Liver (tissue), 9 donors: ENCODE data around the gene DCAF16. TPM values are rescaled to one million over a fixed set of nuclear protein-coding genes. Genes with fewer than 3 reads are reported as not detected.

ENCODE experiments used
- DNase-seq: peaks from one replicate; pipeline ENCODE4 v3.0.0-alpha.2; 2017; ENCODE audit warnings: low spot score
- H3K27ac ChIP-seq, 2 donors: one replicate each; pipeline ENCODE4 v1.7.0; 2013; ENCODE audit warnings: inconsistent platforms in 2 of 2, low read length in 2 of 2, control low read depth in 1 of 2, low read depth in 1 of 2, mild to moderate bottlenecking in 1 of 2
- H3K27me3 ChIP-seq, 4 donors: one replicate each; pipeline versions ENCODE4 v1.6.1 to v1.7.0; 2013; ENCODE audit warnings: low read length in 3 of 4, inconsistent platforms in 1 of 4, mild to moderate bottlenecking in 1 of 4, moderate library complexity in 1 of 4; ENCODE audit not compliant: control insufficient read depth in 4 of 4, insufficient read depth in 4 of 4
- H3K36me3 ChIP-seq, 4 donors: one replicate each; pipeline versions ENCODE4 v1.6.1 to v1.7.0; 2013; ENCODE audit warnings: low read length in 3 of 4, mild to moderate bottlenecking in 3 of 4, low read depth in 1 of 4, moderate library complexity in 1 of 4; ENCODE audit not compliant: control insufficient read depth in 4 of 4, insufficient read depth in 3 of 4
- H3K4me1 ChIP-seq, 4 donors: one replicate each; pipeline versions ENCODE4 v1.6.1 to v1.7.0; 2013; ENCODE audit warnings: low read length in 3 of 4, mild to moderate bottlenecking in 3 of 4, moderate library complexity in 1 of 4; ENCODE audit not compliant: control insufficient read depth in 4 of 4, insufficient read depth in 4 of 4
- H3K4me3 ChIP-seq, 3 donors: one replicate each; pipeline versions ENCODE4 v1.6.1 to v1.7.0; 2013; ENCODE audit warnings: low read length in 3 of 3, control low read depth in 1 of 3, low read depth in 1 of 3, mild to moderate bottlenecking in 1 of 3
- H3K9ac ChIP-seq, 2 donors: one replicate each; pipeline ENCODE4 v1.7.0; 2013; ENCODE audit warnings: low read length in 2 of 2, mild to moderate bottlenecking in 2 of 2, moderate library complexity in 2 of 2, control low read depth in 1 of 2, low read depth in 1 of 2
- H3K9me3 ChIP-seq, 4 donors: one replicate each; pipeline versions ENCODE4 v1.6.1 to v1.7.0; 2013; ENCODE audit warnings: low read length in 3 of 4; ENCODE audit not compliant: control insufficient read depth in 4 of 4
- FOXA1 ChIP-seq: IDR thresholded peaks from 2 replicates; pipeline ENCODE4 v1.6.1; 2016; ENCODE audit warnings: antibody characterized with exemption
- GABPA ChIP-seq, 2 donors: IDR thresholded peaks in 1 of 2; conservative IDR thresholded peaks in 1 of 2; 2 replicates each; pipeline ENCODE4 v1.6.1; 2016; ENCODE audit warnings: antibody characterized with exemption in 2 of 2, mild to moderate bottlenecking in 1 of 2, moderate library complexity in 1 of 2
- HNF4A ChIP-seq, 2 donors: conservative IDR thresholded peaks; 2 replicates each; pipeline ENCODE4 v1.6.1; 2016; ENCODE audit warnings: antibody characterized with exemption in 2 of 2, mild to moderate bottlenecking in 2 of 2
- HNF4G ChIP-seq: IDR thresholded peaks from 2 replicates; pipeline ENCODE4 v1.6.1; 2016; ENCODE audit warnings: antibody characterized with exemption
- JUND ChIP-seq, 2 donors: IDR thresholded peaks; 2 replicates each; pipeline ENCODE4 v1.6.1; 2016; ENCODE audit warnings: antibody characterized with exemption in 2 of 2
- NR2F2 ChIP-seq: IDR thresholded peaks from 2 replicates; pipeline ENCODE4 v1.6.1; 2016; ENCODE audit warnings: antibody characterized with exemption
- RAD21 ChIP-seq, 2 donors: IDR thresholded peaks; 2 replicates each; pipeline ENCODE4 v1.6.1; 2016; ENCODE audit warnings: antibody characterized with exemption in 2 of 2, mild to moderate bottlenecking in 2 of 2
- RXRA ChIP-seq, 2 donors: IDR thresholded peaks; 2 replicates each; pipeline ENCODE4 v1.6.1; 2017 to 2018; ENCODE audit warnings: antibody characterized with exemption in 2 of 2, mild to moderate bottlenecking in 1 of 2
- SP1 ChIP-seq: IDR thresholded peaks from 2 replicates; pipeline ENCODE4 v1.6.1; 2018; ENCODE audit warnings: antibody characterized with exemption, mild to moderate bottlenecking
- TAF1 ChIP-seq: conservative IDR thresholded peaks from 2 replicates; pipeline ENCODE4 v1.6.1; 2016; ENCODE audit warnings: antibody characterized with exemption, mild to moderate bottlenecking
- ZBTB33 ChIP-seq: IDR thresholded peaks from 2 replicates; pipeline ENCODE4 v1.6.1; 2016; ENCODE audit warnings: antibody characterized with exemption
- WGBS: extraction: QIAGEN DNeasy Blood & Tissue Kit; methylation state at CpG from one replicate; pipeline ENCODE4 v1.1.7; 2013; 5-methylcytosine and 5-hydroxymethylcytosine counted together
- polyA plus RNA-seq, 2 donors: library from polyadenylated mRNA; stranded (reverse) in 1 of 2; unstranded in 1 of 2; fragments of 200-250 nt in 1 of 2; fragments of >200 nt in 1 of 2; fragmentation: Nextera tagmentation in 1 of 2; extraction: Ambion mirVana in 1 of 2; gene quantifications; one replicate each; pipeline versions ENCODE4 v1.2.1 to v1.2.3, GENCODE V29; 2013 to 2015
- total RNA-seq, 2 donors: library from RNA; depleted of rRNA; stranded (reverse); fragments of >200 nt; gene quantifications; one replicate each; pipeline ENCODE4 v1.2.3, GENCODE V29; 2014
- TF ChIP-seq, protein P1 (sequence below): fragments of 150-350 bp; IDR thresholded peaks from 2 replicates; pipeline ENCODE4 v1.5.1; 2017; ENCODE audit warnings: improper control_type of control experiment, low read depth, low read length; ENCODE audit not compliant: missing input control
- TF ChIP-seq, protein P2 (sequence below): IDR thresholded peaks from 2 replicates; pipeline ENCODE4 v1.6.1; 2016; ENCODE audit warnings: antibody characterized with exemption, mild to moderate bottlenecking
- TF ChIP-seq, protein P3 (sequence below): IDR thresholded peaks from 2 replicates; pipeline ENCODE4 v1.6.1; 2016; ENCODE audit warnings: antibody characterized with exemption
- TF ChIP-seq, protein P4 (sequence below): IDR thresholded peaks from 2 replicates; pipeline ENCODE4 v1.6.1; 2016; ENCODE audit warnings: antibody characterized with exemption
- donor health status: healthy.
- donor health status: healthy.
- donor health status: healthy.
- donor health status: healthy.
- donor health status: healthy.

DCAF16 gene
- total and polyA plus RNA-seq, 4 donors: 1.6 to 13.4 (median 5.0) TPM

DNA sequence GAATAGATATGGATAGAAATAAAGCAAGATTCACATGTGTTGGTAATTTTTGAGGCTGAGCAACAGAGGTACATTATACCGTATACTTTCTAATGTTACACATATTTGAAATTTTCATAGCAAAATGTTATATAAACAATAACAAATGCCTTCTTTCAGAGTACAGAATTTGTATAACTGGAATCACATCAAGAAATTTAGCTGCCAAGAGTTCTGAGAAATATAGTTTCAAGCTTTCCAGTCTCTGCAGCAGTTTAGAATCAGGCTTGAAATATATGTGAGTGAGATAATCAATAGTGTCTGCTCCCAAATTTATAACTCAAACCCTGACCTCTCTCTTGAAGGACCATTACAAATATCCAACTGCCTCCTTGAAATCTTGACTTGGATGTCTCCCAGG is 52.9 kb downstream of the DCAF16 start:
- no peaks in the 10 kb centered on the region for H3K27me3 ChIP-seq
- H3K27ac ChIP-seq: no peak overlapping the region
- H3K4me1 ChIP-seq: no peaks in the 10 kb centered on the region
- DNase-seq: no peak
- H3K9ac ChIP-seq: no peak overlapping the region
- H3K4me3 ChIP-seq: no peak overlapping the region
- no peaks in the 10 kb centered on the region for H3K36me3 ChIP-seq
- TF ChIP-seq RXRA (IDR thresholded peaks at IDR 0.05) (no peak), RAD21 (IDR thresholded peaks at IDR 0.05) (no peak), NR2F2 (no peak), ZBTB33 (no peak), SP1 (no peak), JUND (IDR thresholded peaks at IDR 0.05) (no peak), HNF4A (conservative IDR thresholded peaks at IDR 0.05) (no peak)
- TF ChIP-seq, protein P1, sequence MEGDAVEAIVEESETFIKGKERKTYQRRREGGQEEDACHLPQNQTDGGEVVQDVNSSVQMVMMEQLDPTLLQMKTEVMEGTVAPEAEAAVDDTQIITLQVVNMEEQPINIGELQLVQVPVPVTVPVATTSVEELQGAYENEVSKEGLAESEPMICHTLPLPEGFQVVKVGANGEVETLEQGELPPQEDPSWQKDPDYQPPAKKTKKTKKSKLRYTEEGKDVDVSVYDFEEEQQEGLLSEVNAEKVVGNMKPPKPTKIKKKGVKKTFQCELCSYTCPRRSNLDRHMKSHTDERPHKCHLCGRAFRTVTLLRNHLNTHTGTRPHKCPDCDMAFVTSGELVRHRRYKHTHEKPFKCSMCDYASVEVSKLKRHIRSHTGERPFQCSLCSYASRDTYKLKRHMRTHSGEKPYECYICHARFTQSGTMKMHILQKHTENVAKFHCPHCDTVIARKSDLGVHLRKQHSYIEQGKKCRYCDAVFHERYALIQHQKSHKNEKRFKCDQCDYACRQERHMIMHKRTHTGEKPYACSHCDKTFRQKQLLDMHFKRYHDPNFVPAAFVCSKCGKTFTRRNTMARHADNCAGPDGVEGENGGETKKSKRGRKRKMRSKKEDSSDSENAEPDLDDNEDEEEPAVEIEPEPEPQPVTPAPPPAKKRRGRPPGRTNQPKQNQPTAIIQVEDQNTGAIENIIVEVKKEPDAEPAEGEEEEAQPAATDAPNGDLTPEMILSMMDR: no peak
- TF ChIP-seq, protein P2, sequence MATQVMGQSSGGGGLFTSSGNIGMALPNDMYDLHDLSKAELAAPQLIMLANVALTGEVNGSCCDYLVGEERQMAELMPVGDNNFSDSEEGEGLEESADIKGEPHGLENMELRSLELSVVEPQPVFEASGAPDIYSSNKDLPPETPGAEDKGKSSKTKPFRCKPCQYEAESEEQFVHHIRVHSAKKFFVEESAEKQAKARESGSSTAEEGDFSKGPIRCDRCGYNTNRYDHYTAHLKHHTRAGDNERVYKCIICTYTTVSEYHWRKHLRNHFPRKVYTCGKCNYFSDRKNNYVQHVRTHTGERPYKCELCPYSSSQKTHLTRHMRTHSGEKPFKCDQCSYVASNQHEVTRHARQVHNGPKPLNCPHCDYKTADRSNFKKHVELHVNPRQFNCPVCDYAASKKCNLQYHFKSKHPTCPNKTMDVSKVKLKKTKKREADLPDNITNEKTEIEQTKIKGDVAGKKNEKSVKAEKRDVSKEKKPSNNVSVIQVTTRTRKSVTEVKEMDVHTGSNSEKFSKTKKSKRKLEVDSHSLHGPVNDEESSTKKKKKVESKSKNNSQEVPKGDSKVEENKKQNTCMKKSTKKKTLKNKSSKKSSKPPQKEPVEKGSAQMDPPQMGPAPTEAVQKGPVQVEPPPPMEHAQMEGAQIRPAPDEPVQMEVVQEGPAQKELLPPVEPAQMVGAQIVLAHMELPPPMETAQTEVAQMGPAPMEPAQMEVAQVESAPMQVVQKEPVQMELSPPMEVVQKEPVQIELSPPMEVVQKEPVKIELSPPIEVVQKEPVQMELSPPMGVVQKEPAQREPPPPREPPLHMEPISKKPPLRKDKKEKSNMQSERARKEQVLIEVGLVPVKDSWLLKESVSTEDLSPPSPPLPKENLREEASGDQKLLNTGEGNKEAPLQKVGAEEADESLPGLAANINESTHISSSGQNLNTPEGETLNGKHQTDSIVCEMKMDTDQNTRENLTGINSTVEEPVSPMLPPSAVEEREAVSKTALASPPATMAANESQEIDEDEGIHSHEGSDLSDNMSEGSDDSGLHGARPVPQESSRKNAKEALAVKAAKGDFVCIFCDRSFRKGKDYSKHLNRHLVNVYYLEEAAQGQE: no peak
- WGBS: 77% methylated on average over 1 of the region's 1 CpG
- H3K9me3 ChIP-seq: no peaks in the 10 kb centered on the region

DNA sequence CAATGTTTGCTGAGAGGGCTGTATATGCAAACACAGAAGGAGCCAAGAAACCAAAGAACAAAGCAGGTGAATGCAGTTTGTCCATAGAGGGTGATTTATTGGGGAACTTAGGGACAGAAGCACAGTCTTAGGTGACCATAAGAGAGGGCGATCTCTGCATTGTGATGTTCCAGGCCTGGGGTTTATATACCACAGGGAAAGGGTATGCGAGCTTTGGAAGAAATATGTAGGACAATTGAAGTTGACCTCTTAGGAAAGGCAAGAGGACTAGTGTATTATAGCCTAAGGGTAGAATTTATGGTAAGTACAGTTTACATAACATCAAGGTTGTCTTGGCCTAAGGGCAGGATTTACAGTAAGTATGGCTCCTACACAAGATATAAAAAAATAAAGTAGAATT is 56.9 kb downstream of the DCAF16 start:
- Histone ChIP-seq H3K27ac (no peak overlapping the region), H3K4me3 (no peak overlapping the region), H3K27me3 (no peaks in the 10 kb centered on the region), H3K9me3 (no peaks in the 10 kb centered on the region), H3K9ac (no peak overlapping the region), H3K36me3 (no peaks in the 10 kb centered on the region), H3K4me1 (no peaks in the 10 kb centered on the region)
- DNase-seq: no peak
- WGBS: 95% methylated on average over 2 of the region's 2 CpGs
- TF ChIP-seq JUND (IDR thresholded peaks at IDR 0.05): no peak
- TF ChIP-seq, protein P1: no peak
- TF ChIP-seq NR2F2: no peak
- TF ChIP-seq, protein P3, sequence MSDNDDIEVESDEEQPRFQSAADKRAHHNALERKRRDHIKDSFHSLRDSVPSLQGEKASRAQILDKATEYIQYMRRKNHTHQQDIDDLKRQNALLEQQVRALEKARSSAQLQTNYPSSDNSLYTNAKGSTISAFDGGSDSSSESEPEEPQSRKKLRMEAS: no peak
- TF ChIP-seq, protein P2: no peak
- TF ChIP-seq RXRA (IDR thresholded peaks at IDR 0.05): no peak
- TF ChIP-seq HNF4A (conservative IDR thresholded peaks at IDR 0.05): no peak
- no peak for TF ChIP-seq TAF1
- no peak for TF ChIP-seq RAD21 (IDR thresholded peaks at IDR 0.05)
- TF ChIP-seq ZBTB33: no peak
- TF ChIP-seq, protein P4, sequence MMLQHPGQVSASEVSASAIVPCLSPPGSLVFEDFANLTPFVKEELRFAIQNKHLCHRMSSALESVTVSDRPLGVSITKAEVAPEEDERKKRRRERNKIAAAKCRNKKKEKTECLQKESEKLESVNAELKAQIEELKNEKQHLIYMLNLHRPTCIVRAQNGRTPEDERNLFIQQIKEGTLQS: no peak
- TF ChIP-seq HNF4G: no peak
- TF ChIP-seq FOXA1: no peak
- TF ChIP-seq GABPA (IDR thresholded peaks at IDR 0.05 in 1 of 2, conservative IDR thresholded peaks at IDR 0.05 in 1 of 2): no peak
